ENCODE data around the gene GTF2A2.

Gene GTF2A2

DNA sequence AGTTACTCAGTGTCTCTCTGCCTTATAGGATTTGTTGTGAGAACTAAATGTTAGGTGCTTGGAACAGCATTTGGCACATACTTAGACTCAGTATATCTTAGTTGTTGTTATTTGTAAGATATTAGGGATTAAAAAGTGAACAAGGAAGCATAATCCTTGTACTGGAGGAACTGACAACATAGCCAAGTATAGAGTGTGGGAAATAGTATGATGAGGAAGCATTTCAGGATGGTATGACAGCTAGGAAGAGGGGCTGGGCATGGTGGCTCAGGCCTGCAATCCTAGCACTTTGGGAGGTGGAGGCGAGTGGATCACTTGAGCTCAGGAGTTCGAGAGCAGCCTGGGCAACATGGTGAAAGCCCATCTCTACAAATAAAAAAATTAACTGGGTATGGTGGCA lies 62.3 kb downstream of the GTF2A2 start:
- TF ChIP-seq GATA2 (IDR thresholded peaks at IDR 0.05; ENCODE audit: low read depth, low read length), result no peak
- TF ChIP-seq GATA3 (IDR thresholded peaks at IDR 0.05; ENCODE audit: low read depth, low read length), result no peak

DNA sequence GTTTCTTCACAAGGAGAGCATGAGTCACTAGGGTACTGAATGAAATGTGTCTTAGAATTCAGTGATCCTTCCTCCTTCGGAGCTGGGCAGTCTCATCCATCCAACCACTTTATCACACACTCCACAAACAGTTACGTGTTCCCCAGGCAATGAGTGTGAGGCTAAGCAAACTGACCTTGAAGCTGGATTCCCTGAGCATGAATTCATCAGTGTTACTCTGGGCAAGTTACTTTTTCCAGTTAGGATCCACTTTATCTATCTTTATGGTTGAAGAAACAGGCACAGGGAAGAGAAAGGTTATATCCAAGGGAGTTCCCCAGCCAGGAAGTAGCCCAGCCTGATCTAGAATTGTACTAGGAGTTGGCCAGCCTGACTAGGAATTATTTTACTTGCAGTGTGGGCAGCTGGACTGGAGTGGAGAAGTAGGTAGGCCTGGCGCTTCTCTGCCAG lies 62.8 kb downstream of the GTF2A2 start:
- no peak for TF ChIP-seq GATA2 (IDR thresholded peaks at IDR 0.05; ENCODE audit: low read depth, low read length)
- TF ChIP-seq GATA3 (IDR thresholded peaks at IDR 0.05; ENCODE audit: low read depth, low read length), result no peak

DNA sequence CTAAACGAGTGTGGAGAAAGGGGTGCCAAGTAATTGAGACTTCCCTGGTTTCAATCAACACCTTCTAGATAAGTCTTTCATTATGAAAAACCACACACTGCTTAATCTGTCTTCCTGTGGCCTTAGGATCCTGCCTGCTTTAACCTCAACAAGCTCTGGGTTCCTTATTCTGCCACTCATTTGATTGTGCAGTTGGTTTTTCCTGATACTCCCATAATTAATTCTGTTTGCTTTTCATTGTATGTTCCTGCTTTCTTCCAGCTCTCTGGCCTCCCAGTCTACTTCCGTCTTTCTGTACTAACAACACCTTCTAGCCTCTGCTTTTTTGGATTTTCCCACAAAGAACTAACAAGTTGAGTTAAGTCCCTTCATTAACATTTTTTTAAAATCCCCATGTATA lies 66.0 kb downstream of the GTF2A2 start:
- no peak for TF ChIP-seq GATA3 (IDR thresholded peaks at IDR 0.05; ENCODE audit: low read depth, low read length)
- TF ChIP-seq GATA2 (IDR thresholded peaks at IDR 0.05; ENCODE audit: low read depth, low read length), result no peak

DNA sequence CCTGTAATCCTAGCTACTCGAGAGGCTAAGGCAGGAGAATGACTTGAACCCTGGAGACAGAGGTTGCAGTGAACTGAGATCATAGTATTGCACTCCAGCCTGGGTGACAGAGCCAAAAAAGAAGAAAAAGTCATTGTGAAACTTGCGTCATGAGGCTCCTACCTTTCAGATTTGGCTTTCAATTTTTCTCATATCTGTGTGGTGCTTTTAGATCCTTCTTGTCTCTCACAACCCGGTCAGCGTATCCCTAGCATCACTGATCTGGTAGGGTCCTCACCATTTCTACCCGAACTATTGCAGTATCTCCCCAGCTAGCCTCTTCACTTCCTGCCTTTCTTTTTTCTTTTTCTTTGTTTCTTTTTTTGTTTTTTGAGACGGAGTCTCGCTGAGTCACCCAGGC lies 67.3 kb downstream of the GTF2A2 start:
- TF ChIP-seq GATA3 (IDR thresholded peaks at IDR 0.05; ENCODE audit: low read depth, low read length) (no peak), GATA2 (IDR thresholded peaks at IDR 0.05; ENCODE audit: low read depth, low read length) (no peak)
